GM21526 (cell line): Measurements from ENCODE around the gene EPB41.

Source experiments
- ATAC-seq: cut with Tn5 transposase; IDR thresholded peaks from one replicate; pipeline ENCODE4 v1.9.1; 2021; ENCODE audit warnings: moderate library complexity; ENCODE audit not compliant: unreplicated experiment, low FRiP score

EPB41 gene

DNA sequence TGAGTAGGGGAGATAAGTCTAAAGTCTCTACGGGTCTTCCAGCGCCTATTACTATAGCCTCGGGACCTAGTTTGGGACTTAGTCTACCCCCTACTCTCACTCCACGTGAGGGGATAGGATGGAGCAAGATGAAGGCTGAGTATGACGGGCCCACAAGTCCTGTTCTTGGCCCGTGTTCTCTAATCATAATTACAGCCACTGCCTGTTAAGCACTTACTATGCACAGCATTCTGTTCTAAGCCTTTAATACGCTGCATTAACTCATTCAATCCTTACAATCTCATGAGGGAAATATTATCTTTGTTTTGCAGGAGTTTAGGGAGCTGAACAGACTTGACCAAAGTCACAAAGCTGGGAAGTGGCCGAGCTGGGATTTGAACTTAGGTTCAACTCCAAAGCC lies 23.9 kb upstream of the EPB41 start:
- no peak for ATAC-seq

DNA sequence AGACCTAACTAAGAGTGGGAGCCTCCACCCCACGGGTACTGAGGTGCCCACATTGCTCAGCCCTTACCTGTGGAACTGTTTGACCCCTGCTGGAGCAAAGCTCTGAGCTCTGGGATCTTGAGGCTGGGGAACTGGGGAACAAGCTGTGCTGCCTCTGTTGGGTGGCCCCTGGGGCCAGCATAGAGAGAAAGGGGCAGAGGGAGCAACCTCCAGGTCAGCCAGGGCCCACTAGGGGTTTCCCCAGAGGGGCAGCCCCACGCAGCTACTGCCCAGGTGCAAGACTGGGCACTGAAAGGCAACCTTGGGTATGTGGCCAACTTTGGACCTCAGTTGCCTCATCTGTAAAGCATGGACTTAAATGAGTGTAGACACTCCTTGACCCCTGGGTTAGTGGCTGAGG lies 23.5 kb upstream of the EPB41 start:
- ATAC-seq, result no peak

DNA sequence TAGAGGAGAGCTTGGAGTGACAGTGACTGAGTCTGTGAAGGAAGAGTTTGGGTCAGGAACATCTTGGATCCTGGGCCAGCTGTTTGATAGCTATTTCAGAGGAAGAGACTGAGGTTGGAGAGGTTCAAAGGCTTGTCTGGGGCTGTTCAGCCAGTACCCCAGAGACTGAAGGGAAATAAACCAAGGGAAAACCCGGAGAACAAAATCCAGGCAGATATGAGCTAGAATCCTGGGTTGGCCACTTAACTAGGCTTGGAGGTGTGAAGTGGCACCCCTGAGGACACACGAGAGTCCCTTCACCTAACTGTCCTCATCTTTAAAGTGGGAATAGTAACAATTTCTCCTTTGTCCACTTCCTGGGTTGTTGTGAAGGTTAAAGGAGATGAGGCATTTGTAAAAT lies 23.1 kb upstream of the EPB41 start:
- ATAC-seq, result no peak

DNA sequence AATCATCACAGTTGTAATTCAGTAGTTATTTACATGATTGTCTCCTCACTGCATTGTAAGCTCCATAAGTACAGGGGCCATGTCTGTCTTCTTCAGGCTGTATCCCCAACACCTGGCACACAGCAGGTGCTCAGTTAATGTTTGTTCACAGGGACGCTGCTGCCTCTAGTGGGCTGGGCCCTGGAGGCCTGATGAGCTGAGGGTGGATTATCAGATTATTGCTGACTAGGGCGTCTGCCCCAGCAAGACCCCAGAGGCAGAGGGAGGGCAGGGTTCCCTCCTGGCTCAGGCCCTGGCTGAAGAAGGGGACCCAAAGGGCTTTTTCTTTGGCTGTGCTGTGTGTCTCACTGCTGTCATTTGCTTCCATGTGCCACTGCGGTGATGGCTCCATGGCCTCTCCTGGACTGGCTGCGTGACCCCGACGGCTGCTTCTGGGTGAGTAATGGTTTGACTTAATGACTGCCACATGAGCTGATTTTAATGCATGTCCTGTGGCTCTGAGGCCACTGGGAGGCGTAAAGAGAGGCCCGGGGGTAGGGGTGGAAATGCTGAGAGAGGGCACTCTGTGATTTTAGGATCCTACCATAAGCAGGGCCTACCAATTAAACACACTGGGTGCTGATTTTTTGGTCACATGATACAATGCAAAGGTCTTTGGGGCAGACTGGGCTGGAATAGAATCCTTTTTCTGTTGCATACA lies 20.8 kb upstream of the EPB41 start:
- no peak for ATAC-seq

DNA sequence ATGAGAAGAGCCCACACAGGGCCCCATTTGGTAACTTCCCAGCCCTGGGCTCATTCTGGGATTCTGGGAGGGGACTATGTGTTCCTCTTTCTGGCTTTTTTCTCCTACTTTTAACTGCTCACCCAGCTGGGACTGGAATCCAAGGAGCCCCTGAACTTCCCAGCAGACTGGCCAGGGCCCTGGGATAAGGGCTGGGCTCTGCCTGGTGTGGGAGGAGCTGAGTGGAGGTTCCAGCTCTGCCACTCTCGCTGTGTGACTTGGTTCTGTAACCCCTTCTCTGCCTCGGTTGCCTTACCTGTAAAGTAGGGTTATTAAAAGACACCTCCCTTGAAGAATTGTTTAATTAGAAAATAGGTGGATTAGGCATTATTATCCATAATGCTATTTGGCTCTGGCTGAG lies 19.6 kb upstream of the EPB41 start:
- no peak for ATAC-seq

DNA sequence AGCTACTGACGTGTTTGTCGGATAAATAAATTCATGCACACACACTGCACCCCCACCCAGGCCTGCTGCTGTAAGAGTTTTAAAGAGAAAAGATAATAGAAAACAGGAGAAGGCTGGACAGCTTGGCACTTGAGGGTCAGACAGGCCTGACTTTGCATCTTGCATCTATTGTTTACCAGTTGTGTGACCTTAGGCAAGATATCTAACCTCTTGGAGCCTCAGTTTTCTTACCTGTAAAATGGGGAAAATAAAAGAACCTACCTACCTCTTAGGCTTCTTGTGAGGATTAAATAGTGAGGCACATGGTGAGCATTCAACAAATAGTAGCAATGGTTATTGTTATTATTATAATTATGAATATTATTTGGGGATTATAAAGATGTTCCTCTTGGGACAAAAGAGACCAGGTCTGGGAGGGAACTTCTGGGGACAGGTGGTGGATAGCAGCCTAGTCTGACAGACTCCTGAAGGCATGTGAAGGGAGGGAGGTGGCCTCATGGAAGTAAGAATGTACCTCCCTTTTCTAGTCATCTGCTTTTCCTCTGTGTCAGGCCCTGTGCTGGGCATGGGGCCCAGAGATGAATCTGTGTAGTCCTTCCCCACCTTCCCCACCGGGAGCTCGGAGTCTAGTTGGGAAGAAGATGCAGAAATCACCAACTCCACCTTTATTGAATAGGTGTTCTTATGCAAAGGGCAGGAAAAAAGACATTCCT lies 18.3 kb upstream of the EPB41 start:
- no peak for ATAC-seq

DNA sequence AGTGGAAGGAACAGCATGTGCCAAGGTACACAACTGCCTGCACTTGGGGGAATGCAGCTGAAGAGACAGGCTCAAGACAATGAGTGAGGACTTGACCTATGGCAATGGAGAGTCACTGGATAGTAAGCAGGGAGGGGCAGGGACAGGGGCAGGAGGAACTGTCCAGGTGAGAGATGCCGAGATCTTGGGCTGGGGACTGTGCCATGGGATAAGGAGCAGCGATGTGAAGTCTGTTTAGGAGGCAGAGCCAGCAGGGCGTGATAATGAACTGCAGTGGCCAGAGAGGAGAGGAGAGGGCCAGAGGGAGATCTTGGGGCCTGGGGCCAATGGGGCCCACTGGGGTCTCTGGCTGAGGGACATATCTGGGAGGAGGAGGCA lies 17.8 kb upstream of the EPB41 start:
- ATAC-seq, result no peak

DNA sequence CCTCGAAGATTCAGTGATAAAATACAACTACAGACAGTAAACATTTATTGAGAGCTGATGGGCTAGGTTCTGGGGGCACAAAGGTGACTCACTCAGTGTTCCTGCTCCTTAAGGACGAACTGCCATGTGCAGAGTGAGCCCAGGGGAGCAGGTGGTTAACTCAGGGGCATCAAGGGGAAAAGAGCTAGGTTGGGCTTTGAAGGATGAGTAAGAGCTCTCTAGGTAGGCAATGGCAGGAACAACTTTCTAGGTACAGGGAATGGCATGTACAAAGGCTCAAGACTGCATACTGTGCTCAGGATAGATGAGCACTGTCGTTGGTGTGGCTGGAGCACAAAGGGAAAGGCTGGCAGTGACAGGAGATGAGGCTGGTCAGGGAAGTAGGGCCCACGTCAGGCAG lies 16.6 kb upstream of the EPB41 start:
- no peak for ATAC-seq

DNA sequence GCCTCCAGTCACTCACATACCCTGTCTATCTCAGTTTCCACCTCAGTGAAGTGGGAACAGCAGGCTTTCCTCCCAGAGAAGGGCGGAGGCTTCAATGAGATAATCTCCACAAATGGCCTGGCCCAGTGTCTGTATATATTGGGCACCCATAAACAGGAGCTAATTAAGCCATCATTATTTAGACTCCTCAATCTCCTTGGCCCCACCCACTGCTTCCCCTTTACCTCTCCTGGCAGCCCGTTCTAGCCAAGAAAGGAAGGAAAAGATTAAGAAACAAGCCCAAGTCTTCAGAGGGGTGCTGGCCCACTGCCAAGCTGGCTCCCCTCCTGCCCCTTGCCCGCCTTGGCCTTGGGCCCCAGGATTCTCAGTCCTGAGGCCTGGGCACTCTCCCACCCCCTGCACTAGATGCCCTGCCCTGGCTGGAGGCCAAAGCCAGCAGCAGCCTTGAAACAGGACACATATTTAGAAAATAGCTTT lies 15.9 kb upstream of the EPB41 start:
- ATAC-seq, result no peak

DNA sequence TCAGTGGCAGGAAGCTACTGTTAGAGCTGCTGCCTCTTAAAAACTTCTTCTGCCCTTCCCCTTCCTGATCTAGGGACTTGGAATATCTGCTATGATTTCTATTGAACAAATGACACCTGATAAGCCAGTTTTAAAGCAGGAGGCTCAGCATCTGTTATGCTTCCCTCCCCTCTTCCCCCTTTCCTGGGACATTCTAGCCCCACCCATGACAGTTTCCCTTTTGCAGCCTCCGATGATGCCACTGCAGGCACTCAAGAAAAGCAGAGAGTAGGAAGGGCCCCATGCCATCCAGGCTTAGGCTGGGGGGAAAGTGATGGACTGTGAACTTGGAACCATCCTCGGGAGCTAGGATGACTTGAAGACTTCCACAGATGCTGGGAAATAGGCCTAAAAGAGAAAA lies 15.1 kb upstream of the EPB41 start:
- ATAC-seq, result no peak

DNA sequence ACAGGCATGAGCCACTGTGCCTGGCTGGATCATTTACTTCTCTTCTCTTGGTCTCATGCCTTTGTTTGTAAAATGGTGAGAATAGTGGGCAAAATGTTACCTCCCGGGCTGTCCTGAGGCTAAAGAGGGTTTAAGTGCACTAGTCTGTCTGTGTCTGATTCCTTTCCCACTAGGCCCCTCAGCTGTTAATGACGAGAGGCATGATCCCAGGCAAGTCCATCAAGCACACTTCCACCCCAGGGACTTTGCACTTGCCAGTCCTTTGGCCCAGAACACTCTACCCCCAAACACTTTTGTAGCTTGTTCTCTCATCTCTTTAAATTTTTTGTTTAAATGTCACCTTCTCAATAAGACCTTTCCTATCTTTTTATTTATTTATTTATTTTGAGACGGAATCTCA lies 13.8 kb upstream of the EPB41 start:
- ATAC-seq, result no peak

DNA sequence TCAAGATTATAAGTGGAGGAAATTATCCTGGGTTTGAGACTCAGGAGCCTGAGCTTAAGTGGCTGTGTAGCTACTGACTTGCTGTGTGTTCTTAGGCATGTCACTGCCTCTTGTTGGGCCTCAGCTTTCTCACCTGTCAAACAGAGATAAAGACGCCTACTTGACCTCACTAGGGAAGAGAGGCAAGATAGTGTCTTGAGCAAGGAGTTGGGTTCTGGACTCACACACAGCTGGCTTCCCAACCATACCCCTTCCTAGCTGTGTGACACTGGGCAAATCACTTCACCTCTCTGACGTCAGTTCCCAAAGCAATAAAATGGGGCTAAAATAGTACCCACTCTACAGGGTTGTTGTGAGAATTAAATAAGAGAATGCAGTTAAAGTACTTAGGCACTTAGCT lies 11.6 kb upstream of the EPB41 start:
- no peak for ATAC-seq

DNA sequence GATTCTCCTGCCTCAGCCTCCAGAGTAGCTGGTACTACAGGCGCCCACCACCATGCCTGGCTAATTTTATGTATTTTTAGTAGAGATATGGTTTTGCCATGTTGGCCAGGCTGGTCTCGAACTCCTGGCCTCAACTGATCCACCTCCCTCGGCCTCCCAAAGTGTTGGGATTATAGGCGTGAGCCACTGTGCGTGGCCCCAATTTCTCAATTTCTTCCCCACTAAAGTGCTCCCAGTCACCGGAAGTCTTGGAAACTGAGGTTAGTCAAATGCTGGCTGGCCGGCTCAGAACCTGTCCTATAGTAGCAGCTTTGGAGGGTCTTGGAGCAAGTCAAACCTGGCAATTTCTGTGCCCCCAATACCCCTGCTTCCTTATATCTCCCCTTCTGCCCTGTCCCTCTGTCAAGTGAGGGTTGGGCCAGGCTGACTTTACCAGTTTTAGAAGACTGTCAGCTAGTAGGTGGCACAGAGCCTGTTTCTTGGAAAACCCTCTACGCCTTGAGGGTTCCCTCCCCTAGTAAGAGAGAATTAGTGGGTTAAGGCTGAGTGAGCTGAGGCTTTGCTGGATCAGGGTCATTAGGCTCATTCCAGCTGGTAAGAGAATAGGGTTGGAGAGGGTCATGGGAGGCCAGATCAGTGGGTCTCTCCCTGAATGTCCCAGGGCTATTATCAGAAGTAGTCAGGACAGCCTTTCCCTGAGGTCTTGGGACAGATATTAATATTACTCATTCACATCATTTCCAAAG lies 8.3 kb upstream of the EPB41 start:
- ATAC-seq, result no peak

DNA sequence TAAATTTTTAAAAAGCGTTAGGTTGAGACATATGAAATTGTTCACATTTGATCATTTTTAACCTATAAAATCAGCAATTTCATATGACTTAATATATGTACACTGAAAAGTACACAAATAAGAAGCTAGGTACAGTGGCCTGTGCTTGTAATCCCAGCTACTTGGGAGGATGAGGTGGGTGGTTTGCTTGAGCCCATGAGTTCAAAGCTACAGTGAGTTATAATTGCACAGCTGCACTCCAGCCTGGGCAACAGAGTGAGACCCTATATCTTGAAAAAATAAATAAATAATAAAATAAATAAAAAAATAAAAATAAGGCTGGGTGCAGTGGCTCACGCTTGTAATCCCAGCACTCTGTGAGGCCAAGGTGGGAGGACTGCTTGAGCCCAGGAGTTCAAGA lies 5.2 kb upstream of the EPB41 start:
- no peak for ATAC-seq

DNA sequence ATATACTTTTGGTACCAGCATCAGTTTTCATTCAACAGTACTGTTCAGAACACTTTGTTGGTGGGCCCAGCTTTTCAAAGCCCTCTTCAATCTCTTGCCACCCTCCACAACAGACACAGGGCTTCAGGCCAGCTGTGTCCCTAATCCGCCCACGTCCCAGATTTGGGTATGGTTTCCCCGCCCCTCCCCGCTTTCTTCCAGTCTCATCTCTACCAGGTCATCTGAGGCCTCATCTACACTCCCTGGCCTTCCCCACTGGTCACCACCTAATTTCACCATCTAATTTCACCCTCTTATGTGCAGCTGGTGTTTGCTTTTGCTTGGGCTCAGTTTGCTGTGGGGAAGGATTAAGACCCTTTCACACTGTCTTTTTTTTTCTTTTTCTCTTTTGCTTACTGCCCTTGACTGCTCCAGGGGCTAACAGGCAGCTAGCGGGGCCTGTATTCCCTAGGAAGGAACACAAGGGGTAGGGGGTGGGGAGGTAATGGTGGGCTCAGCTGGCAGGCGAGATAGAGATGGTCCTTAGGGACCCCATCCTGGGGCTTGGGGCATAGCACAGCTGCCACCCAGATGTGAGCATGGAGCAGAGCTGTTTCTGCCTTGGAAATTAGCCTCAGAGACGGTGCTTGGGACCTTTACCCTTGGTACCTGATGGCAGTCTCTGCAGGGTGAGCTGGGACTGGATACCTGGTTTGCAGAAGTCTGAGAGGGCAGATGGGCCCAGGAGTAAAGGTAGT lies 3.8 kb upstream of the EPB41 start:
- no peak for ATAC-seq

DNA sequence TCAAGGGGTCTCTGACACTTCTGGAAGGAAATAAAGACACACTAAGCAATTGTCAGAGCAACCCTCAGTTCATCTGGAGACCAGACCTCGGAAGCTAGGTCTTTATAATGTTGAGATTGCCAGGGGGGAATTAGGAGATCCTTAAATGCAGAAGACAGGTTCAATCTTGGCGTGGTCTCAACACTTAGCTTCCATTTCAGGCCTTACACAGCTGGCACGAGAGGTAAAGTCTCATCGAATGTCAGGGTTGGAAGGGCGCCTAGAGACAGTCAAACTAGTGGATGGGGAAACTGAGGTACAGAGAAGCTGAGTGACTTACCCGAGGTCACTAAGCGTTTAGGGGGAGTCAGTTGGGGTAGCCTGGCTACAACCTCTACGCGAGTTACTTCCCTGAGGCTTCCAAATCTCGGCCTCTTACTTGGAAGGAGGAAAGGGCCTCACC lies 562 bp upstream of the EPB41 start:
- ATAC-seq, result peak; percentile 12

DNA sequence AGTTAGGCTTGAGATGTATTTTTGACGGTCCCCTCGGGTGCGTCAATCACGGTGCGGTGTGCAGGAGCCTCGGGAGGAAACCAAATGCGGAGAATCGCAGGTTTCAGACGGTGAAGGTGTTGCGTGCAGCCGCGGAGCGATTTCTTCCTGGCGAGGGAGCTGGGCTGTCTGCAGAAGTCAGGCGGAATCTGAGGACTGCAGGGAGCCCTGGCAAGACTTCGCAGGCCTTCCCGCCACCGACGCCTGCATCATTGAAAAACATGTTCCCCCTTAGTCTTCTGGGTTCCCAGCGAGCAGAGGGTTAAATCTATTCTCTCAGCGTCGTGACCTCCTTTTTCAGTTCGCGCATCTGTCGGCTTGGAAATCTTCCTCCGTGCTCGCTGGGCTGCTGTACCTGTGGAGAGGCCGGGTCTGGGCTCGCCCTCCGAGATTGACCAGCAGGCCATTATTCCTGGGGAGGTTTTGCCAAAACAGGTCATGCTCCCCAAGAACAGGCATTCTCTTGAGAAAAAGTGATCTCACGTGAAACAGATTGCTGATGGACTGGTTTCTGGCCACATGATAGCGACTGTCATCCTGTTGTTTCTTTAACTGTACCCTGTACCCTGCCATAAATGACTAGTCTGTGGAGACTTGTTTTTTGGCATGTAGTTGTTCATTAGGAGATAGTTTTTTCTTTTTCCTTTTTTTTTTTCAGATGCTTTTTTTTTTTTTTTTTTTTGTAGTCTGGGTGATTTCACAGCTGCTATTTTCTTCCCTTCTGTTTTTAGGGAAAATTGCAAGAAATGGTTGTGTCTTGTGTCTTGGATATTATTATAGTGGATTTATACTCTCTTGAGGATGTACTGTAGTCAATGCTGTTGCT lies 894 bp downstream of the EPB41 start:
- ATAC-seq, result no peak

DNA sequence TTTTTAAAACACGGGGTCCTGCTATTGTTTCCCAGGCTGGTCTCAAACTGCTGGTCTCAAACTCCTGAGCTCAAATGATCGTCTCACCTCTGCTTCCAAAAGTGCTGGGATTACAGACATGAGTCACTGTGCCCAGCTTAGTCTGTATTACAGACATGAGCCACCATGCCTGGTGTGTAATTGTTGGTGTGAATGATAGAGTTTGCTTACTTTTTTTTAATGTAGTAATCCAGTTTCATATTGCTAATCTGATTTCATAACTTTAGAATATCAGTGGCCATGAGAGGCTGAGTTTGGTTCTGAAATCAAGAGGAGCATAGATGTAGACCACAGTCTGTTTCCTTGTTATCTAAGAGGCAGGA lies 3.4 kb downstream of the EPB41 start:
- ATAC-seq, result no peak

DNA sequence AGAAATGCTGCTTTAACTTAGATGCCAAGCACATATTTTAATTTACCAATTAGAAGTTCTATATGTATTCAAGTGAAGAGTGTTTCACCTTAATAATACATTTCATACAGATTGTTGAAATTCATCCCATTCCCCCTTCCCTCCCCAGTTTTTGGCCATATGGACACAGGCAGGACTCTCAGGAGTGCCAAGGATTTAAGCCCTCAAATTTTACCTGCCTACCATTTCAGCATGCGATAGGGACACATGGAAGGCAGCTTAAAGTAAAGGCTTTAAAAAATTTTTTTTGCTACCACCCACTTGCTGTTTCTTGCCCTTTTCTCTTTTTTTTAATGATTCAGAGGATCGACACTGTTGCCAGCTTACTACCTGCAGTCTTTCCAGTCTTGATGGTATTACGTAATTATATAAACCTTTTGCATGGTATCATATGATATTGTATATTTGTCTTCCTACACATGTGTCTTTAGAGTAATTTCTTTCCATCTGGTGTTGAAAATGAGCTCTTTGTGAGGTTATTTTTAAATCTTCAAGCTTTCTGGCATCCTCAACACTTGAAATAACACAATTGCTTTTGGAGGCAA lies 7.0 kb downstream of the EPB41 start:
- no peak for ATAC-seq
